HCT116 (cell line): ENCODE data around the gene COL26A1.

Source experiments
- CEBPB ChIP-seq: IDR thresholded peaks from 2 replicates; pipeline ENCODE4 v1.6.1; 2012; ENCODE audit warnings: low read depth
- ELF1 ChIP-seq: IDR thresholded peaks from 2 replicates; pipeline ENCODE4 v1.6.1; 2012; ENCODE audit warnings: low read depth, borderline replicate concordance
- JUND ChIP-seq: IDR thresholded peaks from 2 replicates; pipeline ENCODE4 v1.6.1; 2012
- POLR2A ChIP-seq: IDR thresholded peaks from 2 replicates; pipeline ENCODE4 v1.7.0; 2011; ENCODE audit warnings: borderline replicate concordance; ENCODE audit not compliant: insufficient read depth, insufficient read length; ENCODE audit errors: extremely low read depth
- POLR2AphosphoS5 ChIP-seq: IDR thresholded peaks from 2 replicates; pipeline ENCODE4 v1.6.1; 2011; ENCODE audit warnings: mild to moderate bottlenecking, low read depth, low read length, moderate library complexity
- RAD21 ChIP-seq: IDR thresholded peaks from 2 replicates; pipeline ENCODE4 v1.6.1; 2012; ENCODE audit warnings: low read depth, mild to moderate bottlenecking
- SIN3A ChIP-seq: IDR thresholded peaks from 2 replicates; pipeline ENCODE4 v1.6.1; 2012; ENCODE audit warnings: low read depth
- ZFX ChIP-seq: fragments of 450-650 bp; IDR thresholded peaks from 2 replicates; pipeline ENCODE4 v1.6.1; 2017
- ZNF274 ChIP-seq: fragments of 200-500 bp; sonication (Bioruptor generic); IDR thresholded peaks from 2 replicates; pipeline ENCODE4 v1.6.1; 2014; ENCODE audit warnings: mild to moderate bottlenecking, low read depth, low read length, inconsistent platforms
- TF ChIP-seq, protein P1 (sequence below), 3 experiments: fragments of 200-600 bp in 1 of 3; sonication (generic) in 1 of 3; IDR thresholded peaks in 2 of 3; conservative IDR thresholded peaks in 1 of 3; 2 replicates each; pipeline ENCODE4 v1.5.1; 2012 to 2017; ENCODE audit warnings: low read depth in 2 of 3, low read length in 2 of 3, antibody characterized with exemption in 1 of 3, borderline replicate concordance in 1 of 3, control low read depth in 1 of 3, mild to moderate bottlenecking in 1 of 3, mixed read lengths in 1 of 3, mixed run types in 1 of 3, moderate library complexity in 1 of 3; ENCODE audit not compliant: insufficient read depth in 1 of 3
- TF ChIP-seq, protein P2 (sequence below): IDR thresholded peaks from 2 replicates; pipeline ENCODE4 v1.6.1; 2012; ENCODE audit warnings: low read depth
- TF ChIP-seq, protein P3 (sequence below): IDR thresholded peaks from 2 replicates; pipeline ENCODE4 v1.6.1; 2011; ENCODE audit warnings: mild to moderate bottlenecking, low read length, moderate library complexity; ENCODE audit not compliant: insufficient replicate concordance; ENCODE audit errors: extremely low read depth
- TF ChIP-seq, protein P4 (sequence below): IDR thresholded peaks from 2 replicates; pipeline ENCODE4 v1.6.1; 2012

DNA sequence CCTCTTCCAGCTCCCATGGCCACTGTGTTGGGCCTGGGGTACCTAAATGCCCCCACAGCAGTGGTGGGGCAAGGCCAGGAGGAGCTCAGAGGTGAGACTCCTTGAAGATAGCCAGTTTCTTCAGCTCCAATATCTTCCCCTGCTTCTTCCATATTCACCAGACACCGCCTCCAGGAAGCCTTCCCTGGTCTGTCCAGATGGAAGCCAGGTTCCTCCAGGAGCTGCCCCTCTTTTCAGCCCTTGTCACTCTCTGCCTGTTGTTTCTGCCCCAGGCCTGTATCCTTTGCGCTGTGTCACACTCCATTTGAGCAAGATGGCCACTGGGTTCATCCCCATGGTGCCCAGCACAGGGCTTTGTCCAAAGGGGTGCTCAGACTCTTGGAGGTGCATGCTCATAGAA, 138.7 kb downstream of the COL26A1 start:
- TF ChIP-seq, protein P1, sequence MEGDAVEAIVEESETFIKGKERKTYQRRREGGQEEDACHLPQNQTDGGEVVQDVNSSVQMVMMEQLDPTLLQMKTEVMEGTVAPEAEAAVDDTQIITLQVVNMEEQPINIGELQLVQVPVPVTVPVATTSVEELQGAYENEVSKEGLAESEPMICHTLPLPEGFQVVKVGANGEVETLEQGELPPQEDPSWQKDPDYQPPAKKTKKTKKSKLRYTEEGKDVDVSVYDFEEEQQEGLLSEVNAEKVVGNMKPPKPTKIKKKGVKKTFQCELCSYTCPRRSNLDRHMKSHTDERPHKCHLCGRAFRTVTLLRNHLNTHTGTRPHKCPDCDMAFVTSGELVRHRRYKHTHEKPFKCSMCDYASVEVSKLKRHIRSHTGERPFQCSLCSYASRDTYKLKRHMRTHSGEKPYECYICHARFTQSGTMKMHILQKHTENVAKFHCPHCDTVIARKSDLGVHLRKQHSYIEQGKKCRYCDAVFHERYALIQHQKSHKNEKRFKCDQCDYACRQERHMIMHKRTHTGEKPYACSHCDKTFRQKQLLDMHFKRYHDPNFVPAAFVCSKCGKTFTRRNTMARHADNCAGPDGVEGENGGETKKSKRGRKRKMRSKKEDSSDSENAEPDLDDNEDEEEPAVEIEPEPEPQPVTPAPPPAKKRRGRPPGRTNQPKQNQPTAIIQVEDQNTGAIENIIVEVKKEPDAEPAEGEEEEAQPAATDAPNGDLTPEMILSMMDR (IDR thresholded peaks at IDR 0.05 in 2 of 3, conservative IDR thresholded peaks at IDR 0.05 in 1 of 3; ENCODE audit: borderline replicate concordance in 1 of 3, insufficient read depth in 1 of 3, low read depth in 2 of 3, low read length in 2 of 3): no peak
- no peak for TF ChIP-seq RAD21
- no peak for TF ChIP-seq ELF1
- TF ChIP-seq POLR2AphosphoS5: no peak
- TF ChIP-seq CEBPB: no peak
- no peak for TF ChIP-seq ZFX
- TF ChIP-seq, protein P2, sequence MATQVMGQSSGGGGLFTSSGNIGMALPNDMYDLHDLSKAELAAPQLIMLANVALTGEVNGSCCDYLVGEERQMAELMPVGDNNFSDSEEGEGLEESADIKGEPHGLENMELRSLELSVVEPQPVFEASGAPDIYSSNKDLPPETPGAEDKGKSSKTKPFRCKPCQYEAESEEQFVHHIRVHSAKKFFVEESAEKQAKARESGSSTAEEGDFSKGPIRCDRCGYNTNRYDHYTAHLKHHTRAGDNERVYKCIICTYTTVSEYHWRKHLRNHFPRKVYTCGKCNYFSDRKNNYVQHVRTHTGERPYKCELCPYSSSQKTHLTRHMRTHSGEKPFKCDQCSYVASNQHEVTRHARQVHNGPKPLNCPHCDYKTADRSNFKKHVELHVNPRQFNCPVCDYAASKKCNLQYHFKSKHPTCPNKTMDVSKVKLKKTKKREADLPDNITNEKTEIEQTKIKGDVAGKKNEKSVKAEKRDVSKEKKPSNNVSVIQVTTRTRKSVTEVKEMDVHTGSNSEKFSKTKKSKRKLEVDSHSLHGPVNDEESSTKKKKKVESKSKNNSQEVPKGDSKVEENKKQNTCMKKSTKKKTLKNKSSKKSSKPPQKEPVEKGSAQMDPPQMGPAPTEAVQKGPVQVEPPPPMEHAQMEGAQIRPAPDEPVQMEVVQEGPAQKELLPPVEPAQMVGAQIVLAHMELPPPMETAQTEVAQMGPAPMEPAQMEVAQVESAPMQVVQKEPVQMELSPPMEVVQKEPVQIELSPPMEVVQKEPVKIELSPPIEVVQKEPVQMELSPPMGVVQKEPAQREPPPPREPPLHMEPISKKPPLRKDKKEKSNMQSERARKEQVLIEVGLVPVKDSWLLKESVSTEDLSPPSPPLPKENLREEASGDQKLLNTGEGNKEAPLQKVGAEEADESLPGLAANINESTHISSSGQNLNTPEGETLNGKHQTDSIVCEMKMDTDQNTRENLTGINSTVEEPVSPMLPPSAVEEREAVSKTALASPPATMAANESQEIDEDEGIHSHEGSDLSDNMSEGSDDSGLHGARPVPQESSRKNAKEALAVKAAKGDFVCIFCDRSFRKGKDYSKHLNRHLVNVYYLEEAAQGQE: no peak
- TF ChIP-seq JUND: no peak
- TF ChIP-seq SIN3A: no peak
- TF ChIP-seq, protein P3, sequence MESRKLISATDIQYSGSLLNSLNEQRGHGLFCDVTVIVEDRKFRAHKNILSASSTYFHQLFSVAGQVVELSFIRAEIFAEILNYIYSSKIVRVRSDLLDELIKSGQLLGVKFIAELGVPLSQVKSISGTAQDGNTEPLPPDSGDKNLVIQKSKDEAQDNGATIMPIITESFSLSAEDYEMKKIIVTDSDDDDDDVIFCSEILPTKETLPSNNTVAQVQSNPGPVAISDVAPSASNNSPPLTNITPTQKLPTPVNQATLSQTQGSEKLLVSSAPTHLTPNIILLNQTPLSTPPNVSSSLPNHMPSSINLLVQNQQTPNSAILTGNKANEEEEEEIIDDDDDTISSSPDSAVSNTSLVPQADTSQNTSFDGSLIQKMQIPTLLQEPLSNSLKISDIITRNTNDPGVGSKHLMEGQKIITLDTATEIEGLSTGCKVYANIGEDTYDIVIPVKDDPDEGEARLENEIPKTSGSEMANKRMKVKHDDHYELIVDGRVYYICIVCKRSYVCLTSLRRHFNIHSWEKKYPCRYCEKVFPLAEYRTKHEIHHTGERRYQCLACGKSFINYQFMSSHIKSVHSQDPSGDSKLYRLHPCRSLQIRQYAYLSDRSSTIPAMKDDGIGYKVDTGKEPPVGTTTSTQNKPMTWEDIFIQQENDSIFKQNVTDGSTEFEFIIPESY: no peak
- no peak for TF ChIP-seq POLR2A
- no peak for TF ChIP-seq ZNF274
- TF ChIP-seq, protein P4, sequence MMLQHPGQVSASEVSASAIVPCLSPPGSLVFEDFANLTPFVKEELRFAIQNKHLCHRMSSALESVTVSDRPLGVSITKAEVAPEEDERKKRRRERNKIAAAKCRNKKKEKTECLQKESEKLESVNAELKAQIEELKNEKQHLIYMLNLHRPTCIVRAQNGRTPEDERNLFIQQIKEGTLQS: no peak
